IMR-90 (cell line): ENCODE data around the gene RAB43. TPM values are rescaled to one million over a fixed set of nuclear protein-coding genes. Genes with fewer than 3 reads are reported as not detected.

Source experiments
- ATAC-seq: fragments of 200-7000 bp; cut with Tn5 transposase; 2 replicates; pipeline ENCODE4 v1.9.1; 2020; ENCODE audit warnings: low read depth, mild to moderate bottlenecking, moderate library complexity
- BruUV-seq: library from RNA; stranded (reverse); fragments of 400-500 nt; replicated peaks from 2 replicates; lab custom pipeline; 2021; lab: Mats Ljungman, UMichigan
- CTCF ChIA-PET: fragments of 300-600 bp; formaldehyde crosslinking; extraction: SDS; loops from one replicate; lab custom pipeline; 2021; ENCODE audit warnings: antibody characterized with exemption; lab: Yijun Ruan, JAX
- POLR2A ChIA-PET: fragments of 300-600 bp; sonication (Branson Sonifier 250); formaldehyde crosslinking; loops from one replicate; lab custom pipeline; 2022; ENCODE audit warnings: antibody characterized with exemption; ENCODE audit not compliant: unreplicated experiment; lab: Charles Lee
- DNase-seq: peaks from one replicate; pipeline ENCODE4 v3.0.0; 2013
- H2AFZ ChIP-seq: replicated peaks from 2 replicates; pipeline ENCODE3; 2013; ENCODE audit warnings: low read length, mild to moderate bottlenecking; ENCODE audit not compliant: poor library complexity
- H2AK5ac ChIP-seq: 2 replicates; pipeline ENCODE4 v1.6.1; 2013; ENCODE audit warnings: low read depth, low read length, inconsistent platforms
- H2AK9ac ChIP-seq: replicated peaks from 2 replicates; pipeline ENCODE3; 2013; ENCODE audit warnings: mild to moderate bottlenecking, low read depth, low read length, moderate library complexity; ENCODE audit not compliant: poor library complexity
- H2BK120ac ChIP-seq: 2 replicates; pipeline ENCODE4 v1.6.1; 2013; ENCODE audit warnings: low read depth, low read length, inconsistent platforms
- H2BK15ac ChIP-seq: 3 replicates; pipeline ENCODE4 v1.6.1; 2013; ENCODE audit warnings: low read depth, low read length, inconsistent platforms
- H2BK20ac ChIP-seq: 2 replicates; pipeline ENCODE4 v1.6.1; 2013; ENCODE audit warnings: low read depth, mild to moderate bottlenecking, inconsistent platforms, low read length, moderate library complexity
- H2BK5ac ChIP-seq: 2 replicates; pipeline ENCODE4 v1.6.1; 2013; ENCODE audit warnings: mild to moderate bottlenecking, low read depth, low read length, inconsistent platforms; ENCODE audit not compliant: poor library complexity, severe bottlenecking
- H3K14ac ChIP-seq: replicated peaks from 2 replicates; pipeline ENCODE4 v1.6.1; 2013; ENCODE audit warnings: low read depth, low read length, inconsistent platforms
- H3K18ac ChIP-seq: 2 replicates; pipeline ENCODE4 v1.6.1; 2013; ENCODE audit warnings: low read depth, low read length, control low read depth
- H3K23ac ChIP-seq: 2 replicates; pipeline ENCODE4 v1.6.1; 2013; ENCODE audit warnings: low read depth, low read length, inconsistent platforms
- H3K27ac ChIP-seq: 2 replicates; pipeline ENCODE4 v1.5.1; 2013; ENCODE audit warnings: mild to moderate bottlenecking, control low read depth, low read length; ENCODE audit not compliant: insufficient read depth
- H3K27me3 ChIP-seq: 2 replicates; pipeline ENCODE4 v1.6.1; 2013; ENCODE audit warnings: low read length; ENCODE audit not compliant: control insufficient read depth, insufficient read depth
- H3K36me3 ChIP-seq: 2 replicates; pipeline ENCODE4 v1.6.1; 2013; ENCODE audit warnings: low read length, mixed read lengths; ENCODE audit not compliant: control insufficient read depth, insufficient read depth
- H3K4ac ChIP-seq: 2 replicates; pipeline ENCODE4 v1.6.1; 2013; ENCODE audit warnings: low read depth, low read length, inconsistent platforms
- H3K4me1 ChIP-seq: 2 replicates; pipeline ENCODE4 v1.6.1; 2013; ENCODE audit warnings: low read length, mixed read lengths; ENCODE audit not compliant: control insufficient read depth, insufficient read depth
- H3K4me2 ChIP-seq: 2 replicates; pipeline ENCODE4 v1.6.1; 2013; ENCODE audit warnings: low read depth, mild to moderate bottlenecking, control low read depth, low read length, moderate library complexity
- H3K4me3 ChIP-seq: 2 replicates; pipeline ENCODE4 v1.5.1; 2013; ENCODE audit warnings: low read depth, mild to moderate bottlenecking, control low read depth, low read length, moderate library complexity; ENCODE audit not compliant: insufficient read depth
- H3K56ac ChIP-seq: 2 replicates; pipeline ENCODE4 v1.6.1; 2013; ENCODE audit warnings: low read length, inconsistent platforms; ENCODE audit not compliant: insufficient read depth; ENCODE audit errors: extremely low read depth
- H3K79me1 ChIP-seq, 2 experiments: 2 replicates each; pipeline ENCODE4 v1.6.1; 2013; ENCODE audit warnings: low read length in 2 of 2, inconsistent platforms in 1 of 2, low read depth in 1 of 2
- H3K9ac ChIP-seq: 2 replicates; pipeline ENCODE4 v1.6.1; 2013; ENCODE audit warnings: low read depth, low read length, control low read depth
- H3K9me1 ChIP-seq: 2 replicates; pipeline ENCODE4 v1.6.1; 2013; ENCODE audit warnings: low read length, inconsistent platforms; ENCODE audit not compliant: insufficient read depth
- H3K9me3 ChIP-seq: 2 replicates; pipeline ENCODE4 v1.6.1; 2013; ENCODE audit warnings: low read length; ENCODE audit not compliant: control insufficient read depth, insufficient read depth
- H4K20me1 ChIP-seq: 2 replicates; pipeline ENCODE4 v1.6.1; 2013; ENCODE audit warnings: low read length, inconsistent platforms; ENCODE audit not compliant: insufficient read depth
- H4K5ac ChIP-seq: 2 replicates; pipeline ENCODE4 v1.6.1; 2013; ENCODE audit warnings: mild to moderate bottlenecking, low read depth, low read length, control low read depth
- H4K8ac ChIP-seq, 2 experiments: 2 replicates each; pipeline ENCODE4 v1.6.1; 2013; ENCODE audit warnings: low read depth in 2 of 2, low read length in 2 of 2, control low read depth in 1 of 2, inconsistent platforms in 1 of 2
- H4K91ac ChIP-seq: 2 replicates; pipeline ENCODE4 v1.6.1; 2013; ENCODE audit warnings: low read depth, low read length, inconsistent platforms; ENCODE audit not compliant: insufficient read depth
- CEBPB ChIP-seq: IDR thresholded peaks from 2 replicates; pipeline ENCODE4 v1.6.1; 2012; ENCODE audit warnings: low read depth, low read length, improper control_type of control experiment
- CHD1 ChIP-seq: IDR thresholded peaks from 2 replicates; pipeline ENCODE4 v1.6.1; 2012; ENCODE audit warnings: low read depth, low read length, improper control_type of control experiment
- FOS ChIP-seq: fragments of 150-350 bp; IDR thresholded peaks from 2 replicates; pipeline ENCODE4 v1.6.1; 2016; ENCODE audit warnings: low read depth, low read length
- MAFK ChIP-seq: IDR thresholded peaks from 2 replicates; pipeline ENCODE4 v1.6.1; 2012; ENCODE audit warnings: low read depth, low read length, improper control_type of control experiment
- MAZ ChIP-seq: IDR thresholded peaks from 2 replicates; pipeline ENCODE4 v1.6.1; 2012; ENCODE audit warnings: low read depth, mild to moderate bottlenecking, low read length, improper control_type of control experiment, moderate library complexity, borderline replicate concordance
- MXI1 ChIP-seq: IDR thresholded peaks from 2 replicates; pipeline ENCODE4 v1.6.1; 2012; ENCODE audit warnings: low read depth, mild to moderate bottlenecking, low read length, moderate library complexity, borderline replicate concordance
- NFE2L2 ChIP-seq: fragments of 150-350 bp; IDR thresholded peaks from 2 replicates; pipeline ENCODE4 v1.6.1; 2016; ENCODE audit warnings: low read depth, mild to moderate bottlenecking, low read length
- RAD21 ChIP-seq: IDR thresholded peaks from 2 replicates; pipeline ENCODE4 v1.6.1; 2012; ENCODE audit warnings: low read length, improper control_type of control experiment
- RCOR1 ChIP-seq: IDR thresholded peaks from 2 replicates; pipeline ENCODE4 v1.6.1; 2012; ENCODE audit warnings: mild to moderate bottlenecking, low read length, improper control_type of control experiment; ENCODE audit not compliant: insufficient replicate concordance
- RFX5 ChIP-seq: IDR thresholded peaks from 2 replicates; pipeline ENCODE4 v1.8.0; 2012; ENCODE audit warnings: low read depth, mild to moderate bottlenecking, low read length, moderate library complexity
- SMC3 ChIP-seq: fragments of 150-350 bp; IDR thresholded peaks from 2 replicates; pipeline ENCODE4 v1.6.1; 2016; ENCODE audit warnings: low read depth, mild to moderate bottlenecking, antibody characterized with exemption, low read length, moderate library complexity
- WGBS, 2 experiments: methylation state at CpG; one replicate each; pipeline versions ENCODE4 v1.1.5 to v1.1.7; 2013; ENCODE audit warnings: missing lambda C conversion rate in 2 of 2; ENCODE audit not compliant: insufficient read length in 1 of 2; ENCODE audit errors: extremely low coverage in 2 of 2; 5-methylcytosine and 5-hydroxymethylcytosine counted together
- dilution Hi-C: fragments of 300-500 bp; cut with HindIII; formaldehyde crosslinking; loops from one replicate; pipeline ENCODE4 v1.14.3; 2018; ENCODE audit warnings: low sequenced_read_pairs; ENCODE audit not compliant: unreplicated experiment
- in situ Hi-C: fragments of 300-500 bp; cut with MboI; formaldehyde crosslinking; loops from 3 replicates; pipeline ENCODE4 v1.14.3; 2019; ENCODE audit warnings: low sequenced_read_pairs, inconsistent platforms, mixed read lengths
- intact Hi-C: fragments of 100-400 bp; cut with micrococcal nuclease; formaldehyde crosslinking; loops from 2 replicates; pipeline ENCODE4 v1.10.0; 2022
- polyA plus RNA-seq, 3 experiments: library from polyadenylated mRNA; depleted of rRNA; stranded (reverse); fragments of >200 nt; gene quantifications; 2 replicates each; pipeline ENCODE4 v1.2.3, GENCODE V29; 2012; ENCODE audit warnings: low replicate concordance in 1 of 3
- total RNA-seq: library from RNA; depleted of rRNA; stranded (reverse); fragments of >200 nt; gene quantifications from 2 replicates; pipeline ENCODE4 v1.2.3, GENCODE V29; 2012
- TF ChIP-seq, protein P1 (sequence below): conservative IDR thresholded peaks from 2 replicates; pipeline ENCODE4 v1.5.1; 2012; ENCODE audit warnings: mild to moderate bottlenecking, low read depth, low read length, improper control_type of control experiment
- TF ChIP-seq, protein P2 (sequence below): fragments of 150-350 bp; IDR thresholded peaks from 2 replicates; pipeline ENCODE4 v1.6.1; 2016; ENCODE audit warnings: low read depth, mild to moderate bottlenecking, low read length, moderate library complexity, borderline replicate concordance
- TF ChIP-seq, protein P3 (sequence below): fragments of 150-350 bp; IDR thresholded peaks from 2 replicates; pipeline ENCODE4 v1.6.1; 2017; ENCODE audit warnings: mild to moderate bottlenecking, antibody characterized with exemption, low read length, low read depth

The RAB43 gene
- total and polyA plus RNA-seq, 2 of the 4 experiments (the other 2 are of a cell fraction), result 9.9 to 14.0 TPM

DNA sequence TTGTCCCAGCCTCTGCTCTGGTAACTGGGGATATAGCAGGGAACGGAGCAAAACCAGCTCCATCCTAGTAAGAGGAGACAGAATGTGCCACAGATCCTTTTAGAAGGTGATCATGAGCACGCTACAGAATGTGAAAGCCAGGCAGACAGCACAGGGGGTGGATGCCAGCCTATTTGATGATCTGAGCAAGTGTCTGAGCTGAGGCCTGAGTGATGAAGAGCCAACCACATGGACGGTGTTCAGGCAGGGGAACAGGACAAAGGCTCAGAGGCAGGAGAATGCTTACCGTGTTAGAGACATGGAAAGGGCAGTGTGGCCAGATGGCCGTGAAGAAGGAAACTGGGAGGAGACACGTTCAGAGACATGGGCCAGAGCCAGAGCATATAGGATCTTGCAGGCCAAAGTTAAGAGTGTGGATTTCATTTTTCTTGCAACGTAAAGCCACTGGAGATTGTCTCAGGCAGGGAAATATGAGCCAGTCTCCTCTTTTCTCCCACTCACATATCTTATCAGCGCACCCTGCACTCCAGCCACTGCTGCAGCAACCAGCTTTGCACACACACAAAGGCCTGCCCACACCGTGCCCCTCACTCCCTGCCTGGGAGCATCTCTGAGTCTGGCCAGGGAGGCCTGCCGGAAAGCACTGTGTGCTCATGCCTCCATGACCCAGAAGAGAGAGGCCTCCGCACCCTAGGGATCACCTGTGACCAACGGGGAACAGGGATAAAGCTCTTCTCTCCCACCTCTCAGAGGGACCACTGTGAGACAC lies 20.1 kb downstream of the RAB43 start:
- 79% methylated on average over 4 of the region's 12 CpGs; no CpG with 5 or more reads in 1 of the 2 experiments for WGBS, 2 experiments
- DNase-seq (no peak), ATAC-seq (0 out of 2 replicates have a peak, but pooled peaks have one; percentile 11)
- Histone ChIP-seq H3K79me1 (peaks cover 27 to 72% of the 10 kb centered on the region in 2 experiments), H3K23ac (no peak overlapping the region), H4K5ac (no peak overlapping the region), H2BK20ac (no peak overlapping the region), H2BK15ac (no peak overlapping the region), H2BK120ac (no peak overlapping the region), H3K9me1 (peaks cover 8% of the 10 kb centered on the region; the same call in 1 of the 2 replicates), H2AK5ac (no peak overlapping the region), H3K18ac (no peak overlapping the region), H3K4ac (no peak overlapping the region), H3K4me3 (no peak overlapping the region), H3K56ac (no peak overlapping the region), H3K9ac (no peak overlapping the region), H3K27me3 (no peaks in the 10 kb centered on the region), H3K9me3 (no peaks in the 10 kb centered on the region), H3K4me2 (no peak overlapping the region), H3K36me3 (peaks cover 12% of the 10 kb centered on the region), H4K20me1 (peaks cover 75% of the 10 kb centered on the region), H3K14ac (no peak overlapping the region), H3K4me1 (no peaks in the 10 kb centered on the region), H2AFZ (no peak overlapping the region), H4K8ac (no peak overlapping the region), H2AK9ac (no peak overlapping the region), H2BK5ac (no peak overlapping the region), H3K27ac (no peak overlapping the region), H4K91ac (no peak overlapping the region)
- ChIA-PET POLR2A (no interaction called here), CTCF (interaction anchor here (0.6 kb wide), 1 partner anchor 86 kb away, joined by 3 read pairs; no protein-coding TSS in a partner anchor)
- dilution Hi-C loops (no loop called here), in situ Hi-C loops (no loop called here), intact Hi-C loops (no loop called here)
- TF ChIP-seq, protein P1, sequence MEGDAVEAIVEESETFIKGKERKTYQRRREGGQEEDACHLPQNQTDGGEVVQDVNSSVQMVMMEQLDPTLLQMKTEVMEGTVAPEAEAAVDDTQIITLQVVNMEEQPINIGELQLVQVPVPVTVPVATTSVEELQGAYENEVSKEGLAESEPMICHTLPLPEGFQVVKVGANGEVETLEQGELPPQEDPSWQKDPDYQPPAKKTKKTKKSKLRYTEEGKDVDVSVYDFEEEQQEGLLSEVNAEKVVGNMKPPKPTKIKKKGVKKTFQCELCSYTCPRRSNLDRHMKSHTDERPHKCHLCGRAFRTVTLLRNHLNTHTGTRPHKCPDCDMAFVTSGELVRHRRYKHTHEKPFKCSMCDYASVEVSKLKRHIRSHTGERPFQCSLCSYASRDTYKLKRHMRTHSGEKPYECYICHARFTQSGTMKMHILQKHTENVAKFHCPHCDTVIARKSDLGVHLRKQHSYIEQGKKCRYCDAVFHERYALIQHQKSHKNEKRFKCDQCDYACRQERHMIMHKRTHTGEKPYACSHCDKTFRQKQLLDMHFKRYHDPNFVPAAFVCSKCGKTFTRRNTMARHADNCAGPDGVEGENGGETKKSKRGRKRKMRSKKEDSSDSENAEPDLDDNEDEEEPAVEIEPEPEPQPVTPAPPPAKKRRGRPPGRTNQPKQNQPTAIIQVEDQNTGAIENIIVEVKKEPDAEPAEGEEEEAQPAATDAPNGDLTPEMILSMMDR, result no peak
- no peak for TF ChIP-seq CEBPB
- no peak for TF ChIP-seq MAZ
- TF ChIP-seq NFE2L2, result no peak
- TF ChIP-seq SMC3, result no peak
- TF ChIP-seq RCOR1, result no peak
- no peak for TF ChIP-seq MAFK
- no peak for TF ChIP-seq FOS
- TF ChIP-seq, protein P2, sequence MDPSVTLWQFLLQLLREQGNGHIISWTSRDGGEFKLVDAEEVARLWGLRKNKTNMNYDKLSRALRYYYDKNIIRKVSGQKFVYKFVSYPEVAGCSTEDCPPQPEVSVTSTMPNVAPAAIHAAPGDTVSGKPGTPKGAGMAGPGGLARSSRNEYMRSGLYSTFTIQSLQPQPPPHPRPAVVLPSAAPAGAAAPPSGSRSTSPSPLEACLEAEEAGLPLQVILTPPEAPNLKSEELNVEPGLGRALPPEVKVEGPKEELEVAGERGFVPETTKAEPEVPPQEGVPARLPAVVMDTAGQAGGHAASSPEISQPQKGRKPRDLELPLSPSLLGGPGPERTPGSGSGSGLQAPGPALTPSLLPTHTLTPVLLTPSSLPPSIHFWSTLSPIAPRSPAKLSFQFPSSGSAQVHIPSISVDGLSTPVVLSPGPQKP, result no peak
- no peak for TF ChIP-seq CHD1
- TF ChIP-seq MXI1, result no peak
- no peak for TF ChIP-seq RAD21
- TF ChIP-seq, protein P3, sequence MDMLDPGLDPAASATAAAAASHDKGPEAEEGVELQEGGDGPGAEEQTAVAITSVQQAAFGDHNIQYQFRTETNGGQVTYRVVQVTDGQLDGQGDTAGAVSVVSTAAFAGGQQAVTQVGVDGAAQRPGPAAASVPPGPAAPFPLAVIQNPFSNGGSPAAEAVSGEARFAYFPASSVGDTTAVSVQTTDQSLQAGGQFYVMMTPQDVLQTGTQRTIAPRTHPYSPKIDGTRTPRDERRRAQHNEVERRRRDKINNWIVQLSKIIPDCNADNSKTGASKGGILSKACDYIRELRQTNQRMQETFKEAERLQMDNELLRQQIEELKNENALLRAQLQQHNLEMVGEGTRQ, result no peak
- TF ChIP-seq RFX5, result no peak
- BruUV-seq, result no TSS peak
